ENCODE measurements around the gene CCDC148.
A peak's percentile ranks its signal among the peaks of the same experiment; 100 is the strongest.

CCDC148 gene

GRCh38 chr2:158204741-158205165 is 251.8 kb downstream of the CCDC148 start:
- no peak for DNase-seq

- no peak for DNase-seq
Measured at GRCh38 chr2:158202161-158202815, 254.3 kb downstream of the CCDC148 start.

- DNase-seq: no peak
Measured at GRCh38 chr2:158199928-158200650, 256.5 kb downstream of the CCDC148 start.

- no peak for DNase-seq
Measured at GRCh38 chr2:158197940-158198339, 258.6 kb downstream of the CCDC148 start.

GRCh38 chr2:158194229-158194628 is 262.3 kb downstream of the CCDC148 start:
- DNase-seq: no peak

GRCh38 chr2:158192515-158193443 is 263.8 kb downstream of the CCDC148 start:
- no peak for DNase-seq

- DNase-seq: peak; percentile 29
Measured at GRCh38 chr2:158191076-158191895, 265.3 kb downstream of the CCDC148 start.

- no peak for DNase-seq
Measured at GRCh38 chr2:158189526-158189925, 267.0 kb downstream of the CCDC148 start.

- DNase-seq: no peak
Measured at GRCh38 chr2:158187908-158188307, 268.6 kb downstream of the CCDC148 start.

GRCh38 chr2:158184556-158185343 is 271.8 kb downstream of the CCDC148 start:
- DNase-seq: no peak

GRCh38 chr2:158184001-158184400 is 272.6 kb downstream of the CCDC148 start:
- DNase-seq: no peak

GRCh38 chr2:158182676-158183295 is 273.8 kb downstream of the CCDC148 start:
- no peak for DNase-seq

GRCh38 chr2:158181171-158181570 is 275.4 kb downstream of the CCDC148 start:
- DNase-seq: no peak

- no peak for DNase-seq
Measured at GRCh38 chr2:158179660-158180059, 276.9 kb downstream of the CCDC148 start.

GRCh38 chr2:158178646-158179045 is 277.9 kb downstream of the CCDC148 start:
- no peak for DNase-seq

- no peak for DNase-seq
Measured at GRCh38 chr2:158174956-158175355, 281.6 kb downstream of the CCDC148 start.

GRCh38 chr2:158174495-158174894 is 282.1 kb downstream of the CCDC148 start:
- DNase-seq: no peak

- DNase-seq: no peak
Measured at GRCh38 chr2:158172719-158173118, 283.8 kb downstream of the CCDC148 start.

- DNase-seq: no peak
Measured at GRCh38 chr2:158154596-158154995, 302.0 kb downstream of the CCDC148 start.

- no peak for DNase-seq
Measured at GRCh38 chr2:158153270-158154015, 303.1 kb downstream of the CCDC148 start.

All from stimulated activated CD4-positive, alpha-beta T cell treated with anti-CD3 and anti-CD28 coated beads, Interleukin-1b, Interleukin-23, amount 100 ng/mL, for 48 hours (primary cell).